Gastroesophageal sphincter (tissue), 3 donors: ENCODE results near the gene CIITA.

ENCODE experiments used
- EP300 ChIP-seq: sonication (generic); formaldehyde crosslinking; IDR thresholded peaks from one replicate; pipeline ENCODE4 v1.6.1; 2017; ENCODE audit warnings: antibody characterized with exemption, mild to moderate bottlenecking
- TF ChIP-seq, protein P1 (sequence below), 4 experiments: fragments of 200-600 bp in 2 of 4; fragments of 450-650 bp in 2 of 4; sonication (generic) in 1 of 4; IDR thresholded peaks; one replicate each; pipeline ENCODE4 v1.5.1; 2017 to 2019; ENCODE audit warnings: antibody characterized with exemption in 4 of 4, mild to moderate bottlenecking in 2 of 4, moderate library complexity in 2 of 4

DNA sequence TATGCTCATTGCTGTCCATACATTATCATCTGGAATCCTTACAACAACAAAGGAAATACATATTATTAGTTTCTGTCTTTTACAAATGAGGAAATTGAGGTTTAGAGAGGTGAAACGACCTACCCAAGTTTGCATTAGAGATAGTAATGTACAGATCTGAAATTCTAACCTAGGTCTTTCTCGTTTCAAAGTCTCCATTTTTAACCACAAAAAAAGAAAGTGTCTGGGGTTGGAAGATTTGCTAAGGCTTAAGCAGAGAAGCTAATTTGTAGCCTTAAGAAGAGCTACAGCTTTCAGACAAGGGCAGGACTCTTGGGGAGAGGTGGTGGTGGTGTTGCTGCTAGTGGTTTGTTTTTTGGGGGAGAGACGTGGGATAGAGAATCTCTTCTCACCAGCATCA lies 19.2 kb downstream of the CIITA start:
- TF ChIP-seq, protein P1, sequence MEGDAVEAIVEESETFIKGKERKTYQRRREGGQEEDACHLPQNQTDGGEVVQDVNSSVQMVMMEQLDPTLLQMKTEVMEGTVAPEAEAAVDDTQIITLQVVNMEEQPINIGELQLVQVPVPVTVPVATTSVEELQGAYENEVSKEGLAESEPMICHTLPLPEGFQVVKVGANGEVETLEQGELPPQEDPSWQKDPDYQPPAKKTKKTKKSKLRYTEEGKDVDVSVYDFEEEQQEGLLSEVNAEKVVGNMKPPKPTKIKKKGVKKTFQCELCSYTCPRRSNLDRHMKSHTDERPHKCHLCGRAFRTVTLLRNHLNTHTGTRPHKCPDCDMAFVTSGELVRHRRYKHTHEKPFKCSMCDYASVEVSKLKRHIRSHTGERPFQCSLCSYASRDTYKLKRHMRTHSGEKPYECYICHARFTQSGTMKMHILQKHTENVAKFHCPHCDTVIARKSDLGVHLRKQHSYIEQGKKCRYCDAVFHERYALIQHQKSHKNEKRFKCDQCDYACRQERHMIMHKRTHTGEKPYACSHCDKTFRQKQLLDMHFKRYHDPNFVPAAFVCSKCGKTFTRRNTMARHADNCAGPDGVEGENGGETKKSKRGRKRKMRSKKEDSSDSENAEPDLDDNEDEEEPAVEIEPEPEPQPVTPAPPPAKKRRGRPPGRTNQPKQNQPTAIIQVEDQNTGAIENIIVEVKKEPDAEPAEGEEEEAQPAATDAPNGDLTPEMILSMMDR (IDR thresholded peaks at IDR 0.05): no peak
- TF ChIP-seq EP300: no peak
